Left ventricle myocardium inferior (tissue), 1 donor: ENCODE results near the gene THOC6. TPM values are rescaled to one million over a fixed set of nuclear protein-coding genes. Genes with fewer than 3 reads are reported as not detected.

Experiments
- DNase-seq: peaks from one replicate; pipeline ENCODE4 v3.0.0-alpha.2; 2020
- H3K27ac ChIP-seq: fragments of 200-600 bp; replicated peaks from 2 replicates; pipeline ENCODE4 v1.8.0; 2021
- H3K27me3 ChIP-seq: fragments of 200-600 bp; 2 replicates; pipeline ENCODE4 v1.8.0; 2021; ENCODE audit warnings: low read depth
- H3K36me3 ChIP-seq: fragments of 200-600 bp; 2 replicates; pipeline ENCODE4 v1.8.0; 2021
- H3K4me1 ChIP-seq: fragments of 200-600 bp; 2 replicates; pipeline ENCODE4 v1.8.0; 2021
- H3K4me3 ChIP-seq: fragments of 200-600 bp; 2 replicates; pipeline ENCODE4 v1.8.0; 2021; ENCODE audit warnings: mild to moderate bottlenecking, moderate library complexity
- H3K9me3 ChIP-seq: fragments of 200-600 bp; replicated peaks from 2 replicates; pipeline ENCODE4 v1.8.0; 2021
- intact Hi-C: fragments of 100-400 bp; cut with micrococcal nuclease; formaldehyde crosslinking; loops from one replicate; pipeline ENCODE4 v1.11.0; 2022
- total RNA-seq: library from RNA; stranded (reverse); fragmentation: NEBNext Ultra II Directional; extraction: Animal tissue kit (Norgen Biotek cat#: 25700); gene quantifications from one replicate; pipeline ENCODE4 v1.2.1, GENCODE V29; 2021
- TF ChIP-seq, protein P1 (sequence below): fragments of 200-600 bp; IDR thresholded peaks from 2 replicates; pipeline ENCODE4 v1.8.0; 2021; ENCODE audit warnings: antibody characterized with exemption, mild to moderate bottlenecking, borderline replicate concordance
- donor health status: DM: no; HTN: yes; CAD: no; lungs with severe emphysema.

THOC6 gene
- total RNA-seq, 1 donor from 2014 or later: 9.1 TPM

DNA sequence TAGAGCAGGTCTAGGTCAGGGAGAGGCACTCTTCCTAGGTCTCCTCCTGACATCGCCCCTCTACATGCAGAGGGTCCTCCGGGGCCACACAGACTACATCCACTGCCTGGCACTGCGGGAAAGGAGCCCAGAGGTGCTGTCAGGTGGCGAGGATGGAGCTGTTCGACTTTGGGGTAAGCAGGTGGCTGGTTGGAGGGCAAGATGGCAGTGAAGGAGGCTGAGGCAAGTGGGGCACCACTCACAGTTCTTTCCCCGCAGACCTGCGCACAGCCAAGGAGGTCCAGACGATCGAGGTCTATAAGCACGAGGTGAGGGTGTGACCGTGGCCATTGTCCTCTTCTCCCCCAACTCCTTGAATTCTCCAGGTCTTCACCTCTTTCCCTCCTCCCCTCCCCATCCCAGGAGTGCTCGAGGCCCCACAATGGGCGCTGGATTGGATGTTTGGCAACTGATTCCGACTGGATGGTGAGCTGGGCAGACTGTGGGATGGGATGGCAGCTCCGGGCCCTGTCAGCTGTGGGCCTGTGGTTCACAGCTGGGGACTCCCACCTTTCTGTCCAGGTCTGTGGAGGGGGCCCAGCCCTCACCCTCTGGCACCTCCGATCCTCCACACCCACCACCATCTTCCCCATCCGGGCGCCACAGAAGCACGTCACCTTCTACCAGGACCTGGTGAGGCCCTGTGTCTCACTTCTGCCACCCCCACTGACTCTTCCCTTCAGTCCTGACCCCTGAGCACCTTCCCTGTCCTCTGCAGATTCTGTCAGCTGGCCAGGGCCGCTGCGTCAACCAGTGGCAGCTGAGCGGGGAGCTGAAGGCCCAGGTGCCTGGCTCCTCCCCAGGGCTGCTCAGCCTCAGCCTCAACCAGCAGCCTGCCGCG is 3.0 kb downstream of the THOC6 start:
- no peak for DNase-seq

GRCh38 chr16:3027489-3027795 is 3.6 kb downstream of the THOC6 start:
- no peak overlapping the region for H3K27ac ChIP-seq
- no peak overlapping the region for H3K4me3 ChIP-seq
- intact Hi-C loops: no loop called here
- peaks cover 36% of the 10 kb centered on the region for H3K27me3 ChIP-seq
- peaks cover 46% of the 10 kb centered on the region for H3K4me1 ChIP-seq
- DNase-seq: no peak
- TF ChIP-seq, protein P1, sequence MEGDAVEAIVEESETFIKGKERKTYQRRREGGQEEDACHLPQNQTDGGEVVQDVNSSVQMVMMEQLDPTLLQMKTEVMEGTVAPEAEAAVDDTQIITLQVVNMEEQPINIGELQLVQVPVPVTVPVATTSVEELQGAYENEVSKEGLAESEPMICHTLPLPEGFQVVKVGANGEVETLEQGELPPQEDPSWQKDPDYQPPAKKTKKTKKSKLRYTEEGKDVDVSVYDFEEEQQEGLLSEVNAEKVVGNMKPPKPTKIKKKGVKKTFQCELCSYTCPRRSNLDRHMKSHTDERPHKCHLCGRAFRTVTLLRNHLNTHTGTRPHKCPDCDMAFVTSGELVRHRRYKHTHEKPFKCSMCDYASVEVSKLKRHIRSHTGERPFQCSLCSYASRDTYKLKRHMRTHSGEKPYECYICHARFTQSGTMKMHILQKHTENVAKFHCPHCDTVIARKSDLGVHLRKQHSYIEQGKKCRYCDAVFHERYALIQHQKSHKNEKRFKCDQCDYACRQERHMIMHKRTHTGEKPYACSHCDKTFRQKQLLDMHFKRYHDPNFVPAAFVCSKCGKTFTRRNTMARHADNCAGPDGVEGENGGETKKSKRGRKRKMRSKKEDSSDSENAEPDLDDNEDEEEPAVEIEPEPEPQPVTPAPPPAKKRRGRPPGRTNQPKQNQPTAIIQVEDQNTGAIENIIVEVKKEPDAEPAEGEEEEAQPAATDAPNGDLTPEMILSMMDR: no peak
- H3K9me3 ChIP-seq: no peaks in the 10 kb centered on the region
- peaks cover 18% of the 10 kb centered on the region for H3K36me3 ChIP-seq

More for the DNA sequence above, 3.0 kb downstream of the THOC6 start:
- TF ChIP-seq, protein P1: no peak
- H3K9me3 ChIP-seq: no peaks in the 10 kb centered on the region
- H3K4me1 ChIP-seq: peaks cover 52% of the 10 kb centered on the region
- intact Hi-C loops: no loop called here
- no peak overlapping the region for H3K27ac ChIP-seq
- peaks cover 31% of the 10 kb centered on the region for H3K27me3 ChIP-seq
- H3K4me3 ChIP-seq: no peak overlapping the region
- H3K36me3 ChIP-seq: peaks cover 19% of the 10 kb centered on the region

DNA sequence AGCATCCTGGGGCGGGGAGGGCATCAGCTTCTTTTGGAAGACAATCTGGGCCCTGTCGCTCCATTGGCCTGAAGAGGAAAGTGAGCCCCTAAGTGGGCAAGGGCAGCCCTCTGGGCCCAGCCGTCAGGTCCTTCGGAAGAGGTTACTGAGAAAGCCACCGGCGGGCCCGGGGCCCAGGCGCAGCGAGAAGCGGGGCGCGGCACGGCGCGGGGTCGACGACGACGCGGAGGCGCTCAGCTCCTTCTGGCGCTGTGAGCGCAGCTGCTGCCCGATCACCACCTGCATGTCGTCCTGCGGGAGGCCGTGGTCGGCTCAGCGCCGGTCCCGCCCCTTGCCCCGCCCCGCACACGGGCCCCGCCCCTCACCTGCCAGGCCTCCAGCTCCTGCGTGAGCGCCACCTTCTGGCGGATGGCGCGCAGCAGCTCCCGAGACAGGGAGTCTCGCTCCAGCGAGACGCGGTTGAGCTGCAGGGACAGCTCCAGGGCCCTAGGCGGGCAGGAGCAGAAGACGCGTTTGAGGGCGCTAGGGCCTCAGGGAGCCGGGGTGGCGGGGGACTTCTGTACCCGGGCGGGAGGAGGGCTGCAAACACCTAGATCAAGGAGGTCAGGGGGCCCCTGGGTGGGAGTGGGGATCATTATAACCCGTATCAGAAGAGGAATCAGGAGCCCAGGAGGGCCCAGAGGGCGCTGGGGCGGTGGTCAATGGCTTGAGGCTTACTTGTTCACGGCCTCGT is 4.3 kb downstream of the THOC6 start:
- peak overlapping the region; percentile 41 for H3K4me3 ChIP-seq
- peak; percentile 78 for DNase-seq
- H3K4me1 ChIP-seq: peaks cover 39% of the 10 kb centered on the region
- H3K27ac ChIP-seq: no peak overlapping the region
- H3K36me3 ChIP-seq: peaks cover 18% of the 10 kb centered on the region
- TF ChIP-seq, protein P1: peak; percentile 75
- intact Hi-C loops: no loop called here
- H3K9me3 ChIP-seq: no peaks in the 10 kb centered on the region
- H3K27me3 ChIP-seq: peaks cover 43% of the 10 kb centered on the region

DNA sequence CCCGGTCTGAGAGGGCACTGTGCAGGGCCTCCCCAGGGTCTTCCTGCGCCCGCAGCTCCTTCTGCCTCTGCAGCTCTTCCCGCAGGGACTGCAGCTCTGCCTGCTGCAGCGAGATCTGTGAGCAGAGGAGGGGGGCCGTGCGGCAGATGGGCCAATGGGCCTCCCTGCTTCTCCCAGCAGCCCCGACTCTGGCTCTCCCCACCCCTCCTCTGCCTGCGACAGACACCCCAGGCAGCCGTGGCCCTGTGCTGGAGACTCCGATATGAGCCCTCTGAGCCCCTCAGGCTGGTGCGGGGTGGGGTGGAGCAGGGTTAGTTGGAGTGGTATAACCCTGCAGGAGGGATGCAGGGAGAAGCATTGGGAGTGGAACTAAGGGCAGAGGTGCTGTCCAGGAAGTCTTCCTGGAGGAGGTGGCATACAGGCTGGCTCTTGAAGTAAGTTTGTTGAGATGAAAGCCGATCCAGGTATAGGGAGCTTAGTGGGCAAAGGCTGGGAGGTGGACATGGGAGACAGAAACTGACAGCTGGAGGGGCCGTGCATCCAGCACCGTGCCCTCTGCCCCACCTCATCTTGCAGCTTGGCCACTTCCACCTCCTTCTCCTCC is 5.0 kb downstream of the THOC6 start:
- peak overlapping the region; percentile 41 for H3K4me3 ChIP-seq
- TF ChIP-seq, protein P1: no peak
- intact Hi-C loops: no loop called here
- H3K9me3 ChIP-seq: no peaks in the 10 kb centered on the region
- DNase-seq: no peak
- H3K27me3 ChIP-seq: peaks cover 49% of the 10 kb centered on the region
- no peak overlapping the region for H3K27ac ChIP-seq
- peaks cover 18% of the 10 kb centered on the region for H3K36me3 ChIP-seq
- peaks cover 32% of the 10 kb centered on the region for H3K4me1 ChIP-seq

DNA sequence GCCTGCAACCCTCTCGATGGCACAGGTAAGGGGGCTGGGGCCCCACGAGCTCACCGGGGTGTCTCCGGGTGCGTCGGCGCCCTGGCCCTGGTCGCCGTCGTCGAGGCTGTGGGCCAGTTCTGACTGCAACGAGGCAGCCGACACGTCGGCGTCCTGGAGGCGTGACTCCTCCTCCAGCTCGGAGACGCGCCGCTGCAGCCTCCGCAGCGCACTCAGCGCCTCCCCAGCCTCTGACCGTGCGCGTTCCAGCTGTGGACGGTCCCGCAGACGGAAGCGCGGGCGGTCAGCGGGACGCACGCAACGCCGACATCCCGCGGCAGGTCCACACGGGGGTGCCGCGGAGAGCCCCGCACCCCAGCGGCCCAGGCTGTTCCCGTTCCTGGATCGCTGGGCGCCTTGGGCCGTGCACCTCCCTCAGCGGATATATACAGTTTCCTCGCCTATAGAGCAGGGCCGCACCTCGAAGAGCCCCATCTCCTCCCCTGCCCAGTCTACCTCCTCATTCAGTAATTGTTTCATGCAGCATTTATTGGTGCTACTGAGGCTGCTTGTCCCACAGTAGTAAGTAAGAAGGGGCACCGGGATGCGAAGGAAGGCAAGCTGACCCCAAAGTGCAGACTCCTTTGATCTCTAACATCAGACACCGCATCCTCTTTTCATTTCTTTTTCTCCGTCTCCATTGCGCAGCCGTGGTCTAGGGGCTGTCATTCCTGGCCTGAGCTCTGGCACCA is 5.8 kb downstream of the THOC6 start:
- H3K4me3 ChIP-seq: peak overlapping the region; percentile 43
- no peak overlapping the region for H3K27ac ChIP-seq
- TF ChIP-seq, protein P1: no peak
- peaks cover 58% of the 10 kb centered on the region for H3K27me3 ChIP-seq
- H3K36me3 ChIP-seq: peaks cover 18% of the 10 kb centered on the region
- intact Hi-C loops: no loop called here
- H3K9me3 ChIP-seq: no peaks in the 10 kb centered on the region
- peaks cover 25% of the 10 kb centered on the region for H3K4me1 ChIP-seq
- no peak for DNase-seq
